Measurements from ENCODE around the gene PCYT2.

PCYT2 gene

DNA sequence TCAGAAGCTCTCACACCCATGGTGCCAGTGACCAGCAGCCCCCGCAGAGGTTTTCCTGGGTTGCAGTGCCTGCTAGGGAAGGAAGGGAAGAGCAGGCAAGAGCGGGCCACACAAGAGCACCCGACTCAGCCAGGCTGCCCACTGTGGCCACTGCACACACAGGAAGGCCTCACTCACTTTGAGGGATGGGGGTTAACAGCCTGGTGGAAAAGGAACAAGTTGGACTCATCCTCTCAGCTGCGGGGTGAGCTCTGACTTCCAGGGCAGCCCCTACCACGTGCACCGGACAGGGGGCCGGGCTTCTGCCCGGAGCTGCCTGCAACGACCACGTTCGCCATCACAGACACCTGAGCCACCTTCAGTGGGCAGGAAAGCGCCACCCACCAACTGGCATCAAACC is 59.0 kb downstream of the PCYT2 start:
- H3K27ac Mint-ChIP-seq, result no peak overlapping the region

DNA sequence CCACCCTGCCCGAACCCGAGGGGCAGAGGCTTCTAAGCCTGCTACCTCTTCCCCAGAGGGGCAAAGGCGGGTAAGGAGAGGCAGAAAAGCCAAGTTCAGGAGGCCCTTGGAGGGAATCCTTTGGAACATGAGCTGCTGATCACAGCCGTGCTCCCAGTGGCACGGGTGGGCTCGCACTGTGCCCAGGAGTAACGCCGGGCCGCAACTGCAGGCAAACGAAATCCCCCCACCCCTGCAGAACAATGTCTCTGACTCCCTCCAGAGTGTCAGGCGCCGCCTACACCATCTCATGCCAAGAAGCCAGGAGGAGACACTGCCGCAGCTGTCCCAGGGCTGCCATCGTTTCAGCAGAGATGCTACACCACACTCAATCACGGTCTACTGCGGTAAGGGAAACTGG is 59.8 kb downstream of the PCYT2 start:
- Mint-ChIP-seq H3K9me3 (no peaks in the 10 kb centered on the region), H3K36me3 (ENCODE audit: low read depth) (peaks cover 99% of the 10 kb centered on the region), H3K27ac (no peak overlapping the region), H3K4me1 (ENCODE audit: low read depth) (peaks cover 9% of the 10 kb centered on the region), H3K4me3 (no peak overlapping the region), H3K27me3 (no peaks in the 10 kb centered on the region)
- intact Hi-C loops (cut with micrococcal nuclease), result no loop called here

More for the DNA sequence above, 59.0 kb downstream of the PCYT2 start:
- Mint-ChIP-seq H3K27me3 (no peaks in the 10 kb centered on the region), H3K36me3 (ENCODE audit: low read depth) (peaks cover 99% of the 10 kb centered on the region), H3K4me3 (no peak overlapping the region), H3K9me3 (no peaks in the 10 kb centered on the region), H3K4me1 (ENCODE audit: low read depth) (peaks cover 11% of the 10 kb centered on the region)
- intact Hi-C loops (cut with micrococcal nuclease), result no loop called here
